HG03159 (cell line): ENCODE data around the gene SH3TC1.
A peak's percentile ranks its signal among the peaks of the same experiment; 100 is the strongest.

ENCODE experiments used
- ATAC-seq: cut with Tn5 transposase; IDR thresholded peaks from one replicate; pipeline ENCODE4 v1.9.1; 2021; ENCODE audit warnings: mild to moderate bottlenecking, moderate library complexity; ENCODE audit not compliant: unreplicated experiment

SH3TC1 gene

GRCh38 chr4:8180310-8181093 is 18.6 kb upstream of the SH3TC1 start:
- ATAC-seq: no peak

DNA sequence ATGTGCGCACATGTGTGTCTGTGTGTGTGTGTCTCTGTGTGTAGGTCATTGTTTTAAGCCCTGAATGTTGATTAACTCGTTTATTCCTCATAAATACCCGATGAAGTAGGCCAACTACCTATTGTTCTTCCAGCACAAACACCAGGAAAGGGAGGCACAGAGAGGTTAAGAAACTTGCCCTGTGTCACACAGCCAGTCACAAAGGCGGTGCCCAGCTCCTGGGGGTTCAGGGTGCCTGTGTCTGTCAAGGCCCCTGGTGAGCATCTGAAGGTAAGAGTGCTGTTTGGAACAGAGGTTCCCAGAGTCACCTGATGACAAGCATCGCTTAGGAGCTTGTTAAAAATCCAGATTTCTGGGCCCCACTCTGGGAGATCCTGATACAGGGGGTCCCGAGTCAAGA is 18.0 kb upstream of the SH3TC1 start:
- no peak for ATAC-seq

DNA sequence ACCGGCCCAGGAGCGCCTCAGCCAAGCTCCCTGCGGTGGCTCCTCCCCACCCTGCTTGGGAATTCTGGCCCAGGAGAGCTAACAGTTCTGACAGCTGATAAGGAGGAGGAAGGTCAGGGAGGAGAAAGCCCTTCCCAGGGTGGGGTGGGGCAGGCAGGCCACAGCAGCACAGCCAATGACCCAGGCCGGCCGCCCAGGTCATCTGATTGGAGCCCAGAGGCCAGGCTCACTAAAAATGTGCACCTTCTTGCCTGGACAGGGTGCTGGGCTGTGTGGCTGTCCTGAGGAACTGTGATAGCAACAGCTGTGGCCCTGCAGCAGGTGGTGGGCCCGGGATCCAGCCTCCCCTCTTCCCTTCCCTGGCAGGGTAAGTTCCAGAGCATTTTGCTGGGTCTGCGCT is 17.2 kb upstream of the SH3TC1 start:
- ATAC-seq: no peak

GRCh38 chr4:8182294-8182693 is 16.8 kb upstream of the SH3TC1 start:
- no peak for ATAC-seq

- no peak for ATAC-seq
Measured at GRCh38 chr4:8182858-8183725, 16.0 kb upstream of the SH3TC1 start.

DNA sequence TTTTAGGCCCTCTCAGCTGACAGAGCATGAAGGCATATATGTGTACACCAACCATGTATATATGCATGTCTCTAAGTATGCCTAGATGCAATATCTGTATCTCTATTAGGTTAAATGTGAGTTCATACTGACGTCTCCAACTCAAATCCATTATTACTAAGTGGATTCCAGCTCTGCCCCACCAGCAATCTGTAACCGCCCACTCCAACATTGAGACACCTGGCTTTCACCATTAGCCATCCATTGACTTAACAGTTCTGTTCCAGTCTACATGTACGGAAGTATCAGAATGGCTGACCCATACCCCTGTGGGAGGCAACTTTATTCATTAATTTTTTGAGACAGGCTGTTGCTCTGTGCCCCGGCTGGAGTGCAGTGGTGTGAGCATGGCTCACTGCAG is 15.0 kb upstream of the SH3TC1 start:
- ATAC-seq: no peak

GRCh38 chr4:8185295-8185694 is 13.8 kb upstream of the SH3TC1 start:
- no peak for ATAC-seq

- ATAC-seq: no peak
Measured at GRCh38 chr4:8185930-8186329, 13.2 kb upstream of the SH3TC1 start.

- ATAC-seq: no peak
Measured at GRCh38 chr4:8188085-8188484, 11.0 kb upstream of the SH3TC1 start.

DNA sequence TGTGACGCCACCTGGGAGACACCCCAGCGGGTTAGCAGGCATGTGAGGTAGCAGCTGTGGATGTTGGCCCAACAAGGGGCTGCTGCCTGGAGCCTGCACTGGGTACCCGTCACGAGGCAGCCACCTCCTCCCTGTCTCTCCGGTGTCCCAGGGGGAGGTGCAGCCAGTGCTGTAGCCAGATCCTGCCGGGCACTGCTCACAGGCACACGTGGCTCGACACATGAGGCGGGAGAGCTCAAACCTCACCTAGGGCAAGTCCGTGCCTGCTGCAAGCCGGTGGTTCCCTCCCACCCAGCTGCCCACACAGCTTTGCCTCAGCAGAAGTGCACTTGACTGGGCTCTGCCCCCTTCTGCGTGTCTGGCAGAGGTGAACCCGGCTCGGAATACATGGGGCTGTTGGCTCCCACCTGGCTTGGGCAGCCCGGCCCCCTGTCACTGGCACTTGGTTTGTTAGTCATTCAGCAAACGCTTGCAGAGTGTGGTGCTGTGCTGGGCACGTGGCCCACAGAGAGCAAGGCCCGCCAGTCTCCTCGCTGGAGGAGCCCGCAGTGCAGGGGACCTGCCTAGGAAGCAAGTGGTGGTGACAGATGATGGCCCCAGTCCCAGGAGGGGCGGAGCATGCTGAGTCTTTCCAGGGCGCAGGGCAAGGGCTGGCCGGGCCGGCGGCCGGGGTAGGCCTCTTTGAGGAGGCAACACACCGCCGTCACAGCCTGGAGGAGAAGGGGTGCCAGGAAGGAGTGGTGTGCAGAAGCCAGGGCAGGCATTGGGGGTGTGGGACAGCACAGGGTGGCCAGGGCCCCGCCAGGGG is 10.1 kb upstream of the SH3TC1 start:
- no peak for ATAC-seq

DNA sequence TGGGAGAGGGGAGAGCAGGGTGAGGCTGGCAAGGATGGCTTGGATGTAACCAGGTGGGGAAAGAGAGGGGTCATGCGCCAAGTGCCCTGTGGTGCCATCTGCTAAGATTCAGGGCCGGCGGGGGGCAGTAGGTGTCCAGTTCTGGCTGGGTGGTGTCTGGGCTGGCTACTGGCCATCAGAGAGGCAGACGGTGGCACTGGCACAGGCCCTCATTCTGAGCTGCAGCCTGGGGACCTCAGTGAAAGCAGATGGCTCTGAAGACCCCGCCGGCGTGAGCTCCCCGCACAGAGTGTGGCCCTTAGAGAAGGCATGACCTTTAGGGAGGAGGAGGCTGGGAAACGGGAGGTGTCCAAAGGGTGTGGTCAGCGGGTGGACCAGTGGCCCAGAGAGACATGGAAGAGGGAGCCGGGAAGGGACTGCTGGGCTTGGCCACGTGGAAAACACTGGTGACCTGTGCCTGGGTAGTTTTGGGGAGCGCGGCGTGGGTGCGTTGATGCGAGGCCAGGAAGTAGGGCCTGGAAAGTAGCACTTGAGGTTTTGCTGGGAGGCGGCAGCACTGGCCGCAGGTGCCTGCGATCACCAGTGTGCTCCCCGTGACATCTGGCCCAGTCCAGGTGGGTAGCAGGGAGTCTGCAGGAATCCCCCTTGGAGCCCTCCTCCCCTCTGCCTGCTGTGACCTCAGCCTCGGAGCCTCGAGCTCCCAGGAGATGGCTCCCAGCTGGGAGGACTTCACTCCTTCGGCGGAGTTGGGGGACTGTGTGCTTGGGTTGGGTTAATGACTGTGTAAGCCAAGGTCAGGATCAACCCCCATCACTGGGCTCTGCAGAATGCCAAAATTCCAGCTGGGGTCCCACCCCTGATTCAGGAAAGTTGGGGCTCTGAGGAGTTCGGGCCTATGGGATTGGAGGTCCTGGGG is 9.3 kb upstream of the SH3TC1 start:
- ATAC-seq: no peak

GRCh38 chr4:8191136-8191747 is 7.8 kb upstream of the SH3TC1 start:
- no peak for ATAC-seq

DNA sequence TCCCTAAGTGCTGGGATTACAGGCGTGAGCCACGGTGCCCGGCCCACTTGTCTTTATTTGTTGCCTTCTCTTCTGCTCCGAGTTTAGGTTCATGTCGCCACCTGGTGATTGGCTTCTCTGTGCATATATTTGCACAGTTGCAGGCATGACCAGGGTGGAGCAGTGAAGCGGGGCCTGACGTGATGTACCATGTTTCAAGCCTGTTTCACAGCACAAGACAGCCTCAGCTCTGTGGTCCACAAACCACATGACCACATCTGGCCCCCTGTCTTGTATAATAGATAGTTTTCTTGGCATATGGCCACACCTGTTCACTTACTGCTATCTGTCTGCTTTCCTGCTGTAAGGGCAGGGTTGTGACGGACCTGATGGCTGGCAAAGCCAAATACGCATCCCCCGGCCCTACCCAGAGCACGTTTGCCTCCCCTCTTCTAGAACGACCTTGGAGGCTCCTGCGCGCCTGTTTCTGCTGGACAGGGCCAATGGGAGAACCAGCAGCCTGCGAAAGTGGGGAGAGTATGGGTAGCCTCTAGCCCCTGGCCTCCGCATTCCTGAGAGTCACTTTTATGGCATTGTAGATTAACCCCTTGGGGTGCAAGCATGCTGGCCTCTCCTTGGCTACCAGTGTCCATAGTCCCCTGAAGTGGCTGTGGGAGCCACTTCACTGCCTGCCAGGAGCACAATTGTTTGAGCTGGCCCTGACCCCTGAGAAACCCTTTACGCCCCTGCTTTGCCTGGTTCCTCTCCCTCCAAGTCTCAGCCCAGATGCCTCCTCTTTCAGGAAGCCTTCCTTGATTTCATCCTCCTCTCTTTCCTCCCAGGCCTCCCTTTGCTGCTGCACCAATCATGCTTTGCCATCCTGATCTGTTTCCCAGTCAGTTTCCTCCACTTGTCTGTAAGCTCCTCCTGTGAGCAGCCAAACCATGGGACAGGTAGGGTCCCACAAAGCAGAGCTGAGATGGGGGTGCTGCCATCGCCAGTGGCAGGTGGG is 6.0 kb upstream of the SH3TC1 start:
- ATAC-seq: peak; percentile 81

GRCh38 chr4:8194306-8195242 is 4.5 kb upstream of the SH3TC1 start:
- ATAC-seq: no peak

DNA sequence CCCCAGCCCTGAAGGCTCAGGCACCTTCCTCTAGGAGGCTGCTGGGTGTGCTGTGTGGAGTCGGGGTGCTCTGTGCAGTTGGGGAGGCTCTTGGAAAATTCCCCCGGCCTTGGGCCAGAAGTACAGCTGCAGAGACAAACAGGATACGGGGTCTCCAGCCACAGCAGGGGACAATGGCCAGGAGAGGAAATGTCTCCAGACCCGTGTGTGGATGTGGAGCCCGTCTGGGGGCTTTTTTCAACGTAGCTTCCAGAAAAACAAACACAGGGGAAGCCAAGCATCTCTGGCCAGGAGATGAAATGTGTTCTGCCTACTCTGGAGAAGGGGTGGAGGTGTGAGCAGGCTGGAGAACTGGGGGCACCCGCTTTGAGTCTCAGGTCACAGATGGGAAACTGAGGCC is 3.7 kb upstream of the SH3TC1 start:
- ATAC-seq: no peak

- no peak for ATAC-seq
Measured at GRCh38 chr4:8195841-8196458, 3.1 kb upstream of the SH3TC1 start.

GRCh38 chr4:8197521-8197920 is 1.6 kb upstream of the SH3TC1 start:
- no peak for ATAC-seq
